Tibial nerve (tissue), 4 donors: ENCODE data around the gene SBK3. TPM values are rescaled to one million over a fixed set of nuclear protein-coding genes. Genes with fewer than 3 reads are reported as not detected.
"Not testable (repeated sequence)": the region's sequence is repeated elsewhere in the genome, so short reads cannot be mapped to it uniquely, and the experiment has no call there.

Source experiments
- DNase-seq, 2 donors: peaks; one replicate each; pipeline ENCODE4 v3.0.0-alpha.2; 2019; ENCODE audit warnings: low spot score in 2 of 2
- H3K27ac ChIP-seq, 4 donors: fragments of 200-600 bp; sonication (generic) in 3 of 4; one replicate each; pipeline ENCODE4 v1.5.1; 2017 to 2019; ENCODE audit warnings: mild to moderate bottlenecking in 1 of 4
- H3K27me3 ChIP-seq, 2 donors: fragments of 200-600 bp; sonication (generic) in 1 of 2; one replicate each; pipeline versions ENCODE4 v1.5.1 to v1.6.0; 2017 to 2019
- H3K36me3 ChIP-seq, 3 donors: fragments of 200-600 bp; sonication (generic); one replicate each; pipeline ENCODE4 v1.5.1; 2018 to 2019
- H3K4me1 ChIP-seq, 4 donors: fragments of 200-600 bp; sonication (generic) in 3 of 4; one replicate each; pipeline ENCODE4 v1.5.1; 2017 to 2019
- H3K4me3 ChIP-seq, 4 donors: fragments of 200-600 bp; sonication (generic) in 3 of 4; one replicate each; pipeline ENCODE4 v1.5.1; 2017 to 2019; ENCODE audit warnings: mild to moderate bottlenecking in 1 of 4, moderate library complexity in 1 of 4
- H3K9me3 ChIP-seq, 4 donors: fragments of 200-600 bp; sonication (generic) in 3 of 4; one replicate each; pipeline ENCODE4 v1.5.1; 2017 to 2019
- EP300 ChIP-seq, 2 donors: sonication (generic); formaldehyde crosslinking; IDR thresholded peaks; one replicate each; pipeline ENCODE4 v1.6.1; 2017; ENCODE audit warnings: antibody characterized with exemption in 2 of 2, mild to moderate bottlenecking in 1 of 2
- POLR2A ChIP-seq, 2 donors: fragments of 450-650 bp; IDR thresholded peaks; one replicate each; pipeline ENCODE4 v1.6.1; 2017; ENCODE audit warnings: antibody characterized with exemption in 2 of 2, mild to moderate bottlenecking in 2 of 2, moderate library complexity in 2 of 2
- WGBS, 2 donors: methylation state at CpG; one replicate each; pipeline ENCODE4 v1.1.5; 2018; 5-methylcytosine and 5-hydroxymethylcytosine counted together
- total RNA-seq, 4 donors: library from RNA; depleted of rRNA; stranded (reverse); fragments of >200 nt; gene quantifications; one replicate each; pipeline ENCODE4 v1.1.0, GENCODE V29; 2016
- TF ChIP-seq, protein P1 (sequence below), 5 experiments: fragments of 200-600 bp in 3 of 5; fragments of 450-650 bp in 2 of 5; sonication (generic) in 3 of 5; IDR thresholded peaks; one replicate each; pipeline ENCODE4 v1.5.1; 2016 to 2019; ENCODE audit warnings: antibody characterized with exemption in 5 of 5, mild to moderate bottlenecking in 3 of 5, moderate library complexity in 2 of 5

Gene SBK3
- total RNA-seq, 4 donors from 2014 or later: 0.59 TPM; not detected in 3

DNA sequence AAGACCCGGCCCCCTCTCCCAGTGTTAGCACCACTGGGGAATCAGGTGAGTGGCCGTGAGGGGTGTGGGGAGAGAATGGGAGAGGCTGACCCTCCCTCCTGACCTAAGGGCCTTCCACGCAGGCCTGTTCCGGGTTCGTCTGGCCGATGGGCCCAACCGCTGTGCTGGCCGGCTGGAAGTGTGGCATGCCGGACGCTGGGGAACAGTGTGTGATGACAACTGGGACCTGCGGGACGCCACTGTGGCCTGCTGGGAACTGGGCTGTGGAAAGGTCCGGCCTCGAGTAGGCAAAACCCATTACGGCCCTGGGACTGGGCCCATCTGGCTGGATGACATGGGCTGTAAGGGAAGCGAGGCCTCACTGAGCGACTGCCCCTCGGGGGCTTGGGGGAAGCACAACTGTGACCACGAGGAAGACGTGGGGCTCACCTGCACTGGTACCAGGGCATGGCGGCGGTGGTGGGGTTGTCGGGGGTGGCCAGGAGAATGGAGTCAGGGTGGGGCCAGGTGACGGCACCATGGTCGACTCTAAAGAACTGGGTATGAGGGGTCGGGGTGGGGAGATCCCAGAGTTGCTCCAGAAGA, 44.9 kb downstream of the SBK3 start:
- no peak for DNase-seq
- H3K36me3 ChIP-seq: peaks cover 0 to 25% (median 0%) of the 10 kb centered on the region in 3 donors
- TF ChIP-seq, protein P1, sequence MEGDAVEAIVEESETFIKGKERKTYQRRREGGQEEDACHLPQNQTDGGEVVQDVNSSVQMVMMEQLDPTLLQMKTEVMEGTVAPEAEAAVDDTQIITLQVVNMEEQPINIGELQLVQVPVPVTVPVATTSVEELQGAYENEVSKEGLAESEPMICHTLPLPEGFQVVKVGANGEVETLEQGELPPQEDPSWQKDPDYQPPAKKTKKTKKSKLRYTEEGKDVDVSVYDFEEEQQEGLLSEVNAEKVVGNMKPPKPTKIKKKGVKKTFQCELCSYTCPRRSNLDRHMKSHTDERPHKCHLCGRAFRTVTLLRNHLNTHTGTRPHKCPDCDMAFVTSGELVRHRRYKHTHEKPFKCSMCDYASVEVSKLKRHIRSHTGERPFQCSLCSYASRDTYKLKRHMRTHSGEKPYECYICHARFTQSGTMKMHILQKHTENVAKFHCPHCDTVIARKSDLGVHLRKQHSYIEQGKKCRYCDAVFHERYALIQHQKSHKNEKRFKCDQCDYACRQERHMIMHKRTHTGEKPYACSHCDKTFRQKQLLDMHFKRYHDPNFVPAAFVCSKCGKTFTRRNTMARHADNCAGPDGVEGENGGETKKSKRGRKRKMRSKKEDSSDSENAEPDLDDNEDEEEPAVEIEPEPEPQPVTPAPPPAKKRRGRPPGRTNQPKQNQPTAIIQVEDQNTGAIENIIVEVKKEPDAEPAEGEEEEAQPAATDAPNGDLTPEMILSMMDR (IDR thresholded peaks at IDR 0.05): no peak
- TF ChIP-seq POLR2A (IDR thresholded peaks at IDR 0.05): no peak
- no peak overlapping the region for H3K4me3 ChIP-seq
- no peaks in the 10 kb centered on the region for H3K9me3 ChIP-seq
- peaks cover 0 to 17% (median 2%) of the 10 kb centered on the region in 4 donors for H3K4me1 ChIP-seq
- H3K27me3 ChIP-seq: no peaks in the 10 kb centered on the region
- 94% methylated on average over 25 to 26 of the region's 26 CpGs for WGBS, 2 donors
- H3K27ac ChIP-seq: no peak overlapping the region

DNA sequence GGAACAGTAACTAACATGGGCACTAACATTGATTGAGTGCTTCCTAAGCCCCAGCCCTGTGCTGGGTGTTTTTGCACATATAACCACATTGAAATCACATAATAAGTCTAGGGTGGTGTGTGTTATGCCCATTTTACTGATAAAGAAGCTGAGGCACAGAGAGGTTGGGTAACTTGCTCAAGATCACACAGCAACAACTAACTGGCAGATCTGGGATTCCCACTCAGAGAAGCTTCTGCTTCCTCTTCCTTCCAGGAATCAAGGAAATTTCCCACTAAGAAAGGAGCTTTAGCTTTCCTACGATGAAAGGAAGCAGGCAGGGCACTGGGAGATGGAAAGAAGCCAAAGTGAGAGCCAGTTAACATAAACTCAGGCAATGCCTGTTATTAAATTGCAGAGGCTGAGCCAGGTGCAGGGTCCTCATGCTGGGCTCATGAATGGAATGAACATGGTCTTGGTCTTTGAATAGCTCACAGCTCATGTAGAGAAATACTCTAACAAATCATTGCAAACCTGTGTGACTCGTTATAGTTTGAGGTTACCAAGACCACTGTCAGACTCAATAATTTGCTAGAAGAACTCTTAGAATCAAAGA, 47.0 kb downstream of the SBK3 start:
- H3K27me3 ChIP-seq: no peaks in the 10 kb centered on the region
- 57 to 80% methylated on average over 1 to 2 of the region's 2 CpGs for WGBS, 2 donors

DNA sequence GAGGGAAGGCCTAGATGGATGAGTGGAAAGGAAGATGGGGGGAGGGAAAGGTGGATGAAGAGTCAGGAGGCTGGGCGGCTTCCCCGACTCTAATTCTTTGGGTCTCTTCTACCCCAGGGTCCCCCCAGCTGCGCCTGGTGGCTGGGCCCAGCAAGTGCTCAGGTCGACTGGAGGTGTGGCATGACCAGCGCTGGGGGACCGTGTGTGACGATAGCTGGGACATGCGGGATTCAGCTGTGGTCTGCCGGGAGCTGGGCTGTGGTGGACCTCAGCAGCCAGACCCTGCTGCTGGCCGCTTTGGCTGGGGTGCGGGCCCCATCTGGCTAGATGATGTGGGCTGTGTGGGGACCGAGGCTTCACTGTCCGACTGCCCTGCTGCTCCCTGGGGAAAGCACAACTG, 47.6 kb downstream of the SBK3 start:
- peaks cover 0 to 28% (median 3%) of the 10 kb centered on the region in 4 donors for H3K4me1 ChIP-seq
- no peaks in the 10 kb centered on the region for H3K27me3 ChIP-seq
- WGBS, 2 donors: 79 to 81% methylated on average over 8 to 13 of the region's 13 CpGs
- H3K4me3 ChIP-seq: no peak overlapping the region
- DNase-seq: no peak
- peaks cover 0 to 25% (median 0%) of the 10 kb centered on the region in 3 donors for H3K36me3 ChIP-seq
- TF ChIP-seq, protein P1 (IDR thresholded peaks at IDR 0.05): no peak
- no peak for TF ChIP-seq POLR2A (IDR thresholded peaks at IDR 0.05)
- TF ChIP-seq EP300 (IDR thresholded peaks at IDR 0.05): no peak
- H3K27ac ChIP-seq: no peak overlapping the region
- no peaks in the 10 kb centered on the region for H3K9me3 ChIP-seq

More for the DNA sequence above, 47.0 kb downstream of the SBK3 start:
- H3K4me3 ChIP-seq: no peak overlapping the region
- peaks cover 0 to 25% (median 0%) of the 10 kb centered on the region in 3 donors for H3K36me3 ChIP-seq
- H3K4me1 ChIP-seq: peaks cover 0 to 25% (median 2%) of the 10 kb centered on the region in 4 donors
- H3K9me3 ChIP-seq: no peaks in the 10 kb centered on the region
- no peak for DNase-seq
- no peak overlapping the region for H3K27ac ChIP-seq
- no peak for TF ChIP-seq EP300 (IDR thresholded peaks at IDR 0.05)
- TF ChIP-seq, protein P1 (IDR thresholded peaks at IDR 0.05): no peak
- no peak for TF ChIP-seq POLR2A (IDR thresholded peaks at IDR 0.05)

DNA sequence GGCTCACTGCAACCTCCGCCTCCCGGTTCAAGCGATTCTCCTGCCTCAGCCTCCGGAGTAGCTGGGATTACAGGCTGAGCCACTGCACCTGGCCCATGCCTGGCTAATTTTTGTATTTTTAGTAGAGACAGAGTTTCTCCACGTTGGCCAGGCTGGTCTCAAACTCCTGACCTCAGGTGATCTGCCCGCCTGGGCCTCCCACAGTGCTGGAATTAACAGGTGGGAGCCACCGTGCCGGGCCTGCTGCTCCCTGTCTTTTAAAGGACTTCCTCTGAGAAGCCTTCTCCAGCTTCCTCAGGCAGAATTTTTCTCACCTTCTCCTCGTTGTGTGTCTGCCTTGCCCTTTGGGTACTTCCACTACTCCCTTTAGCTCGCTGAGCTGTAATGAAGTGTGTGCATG, 48.5 kb downstream of the SBK3 start:
- 77% methylated on average over 10 of the region's 10 CpGs for WGBS, 2 donors
- not testable (repeated sequence) for H3K4me3 ChIP-seq, H3K27me3 ChIP-seq, DNase-seq, H3K27ac ChIP-seq, H3K9me3 ChIP-seq
- Histone ChIP-seq H3K4me1 (peaks cover 0 to 36% (median 3%) of the 10 kb centered on the region in 4 donors), H3K36me3 (peaks cover 0 to 23% (median 0%) of the 10 kb centered on the region in 3 donors)

DNA sequence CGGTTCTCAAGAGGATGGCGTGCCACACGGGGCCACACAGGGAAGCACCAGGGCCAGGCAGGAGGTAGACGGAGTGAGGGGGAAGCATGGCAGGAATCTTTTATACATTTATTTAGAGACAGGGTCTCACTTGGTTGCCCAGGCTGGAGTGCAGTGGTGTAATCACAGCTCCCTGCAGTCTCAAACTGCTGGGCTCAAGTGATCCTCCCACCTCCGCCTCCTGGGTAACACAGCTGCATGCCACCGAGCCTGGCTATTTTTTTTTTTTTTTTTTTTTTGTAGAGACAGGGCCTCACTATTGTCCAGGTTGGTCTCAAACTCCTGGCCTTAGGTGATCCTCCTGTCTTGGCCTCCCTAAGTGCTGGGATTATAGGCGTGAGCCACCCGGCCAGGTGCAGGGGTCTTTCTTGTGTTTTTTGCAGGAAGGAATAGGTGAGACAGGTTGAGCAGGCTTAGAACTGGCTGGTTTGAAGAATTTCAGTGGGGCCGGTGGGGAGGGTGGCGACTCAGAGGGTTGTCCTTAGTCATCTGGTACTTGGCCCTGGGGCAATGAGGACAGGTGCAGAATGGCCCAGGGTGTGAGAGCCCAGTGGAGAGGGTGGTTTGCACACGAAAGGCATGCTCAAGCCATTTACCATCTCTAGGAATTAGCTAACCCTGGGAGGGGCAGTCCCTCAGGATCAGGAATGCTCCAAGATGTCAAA, 49.5 kb downstream of the SBK3 start:
- no peak for DNase-seq
- H3K27me3 ChIP-seq: no peaks in the 10 kb centered on the region
- H3K4me1 ChIP-seq: peaks cover 0 to 46% (median 8%) of the 10 kb centered on the region in 4 donors
- H3K4me3 ChIP-seq: no peak overlapping the region
- no peaks in the 10 kb centered on the region for H3K9me3 ChIP-seq
- WGBS, 2 donors: 78 to 83% methylated on average over 11 of the region's 11 CpGs
- H3K27ac ChIP-seq: no peak overlapping the region
- peaks cover 0 to 13% (median 0%) of the 10 kb centered on the region in 3 donors for H3K36me3 ChIP-seq
- TF ChIP-seq, protein P1 (IDR thresholded peaks at IDR 0.05): no peak
- TF ChIP-seq EP300 (IDR thresholded peaks at IDR 0.05): no peak
- no peak for TF ChIP-seq POLR2A (IDR thresholded peaks at IDR 0.05)
